ENCODE measurements around the gene ZNF549. TPM values are rescaled to one million over a fixed set of nuclear protein-coding genes. Genes with fewer than 3 reads are reported as not detected.

The ZNF549 gene
- total RNA-seq, 1 donor from 2014 or later, result 10.6 TPM

GRCh38 chr19:57546513-57546912, 19.4 kb downstream of the ZNF549 start:
- DNase-seq (ENCODE audit: low spot score), result no peak
- Mint-ChIP-seq H3K27ac (ENCODE audit: unreplicated experiment) (no peak overlapping the region), H3K27me3 (ENCODE audit: unreplicated experiment) (peaks cover 2% of the 10 kb centered on the region), H3K9me3 (ENCODE audit: unreplicated experiment) (peaks cover 12% of the 10 kb centered on the region), H3K4me1 (ENCODE audit: unreplicated experiment) (no peaks in the 10 kb centered on the region), H3K4me3 (ENCODE audit: unreplicated experiment) (peak overlapping the region; percentile 33), H3K36me3 (ENCODE audit: low read depth, unreplicated experiment) (peaks cover 92% of the 10 kb centered on the region)
- TF ChIP-seq CTCF (IDR thresholded peaks at IDR 0.05; ENCODE audit: unreplicated experiment), result no peak

- Mint-ChIP-seq H3K4me3 (ENCODE audit: unreplicated experiment) (peak overlapping the region; percentile 70), H3K27me3 (ENCODE audit: unreplicated experiment) (peaks cover 2% of the 10 kb centered on the region), H3K36me3 (ENCODE audit: low read depth, unreplicated experiment) (peaks cover 82% of the 10 kb centered on the region), H3K9me3 (ENCODE audit: unreplicated experiment) (peaks cover 8% of the 10 kb centered on the region), H3K4me1 (ENCODE audit: unreplicated experiment) (no peaks in the 10 kb centered on the region), H3K27ac (ENCODE audit: unreplicated experiment) (no peak overlapping the region)
- no peak for DNase-seq (ENCODE audit: low spot score)
- TF ChIP-seq CTCF (IDR thresholded peaks at IDR 0.05; ENCODE audit: unreplicated experiment), result no peak
These were observed 25.3 kb downstream of the ZNF549 start for GRCh38 chr19:57552432-57552831.

- Mint-ChIP-seq H3K27ac (ENCODE audit: unreplicated experiment) (peak overlapping the region; percentile 70), H3K4me1 (ENCODE audit: unreplicated experiment) (peaks cover 16% of the 10 kb centered on the region), H3K9me3 (ENCODE audit: unreplicated experiment) (peaks cover 17% of the 10 kb centered on the region), H3K27me3 (ENCODE audit: unreplicated experiment) (peaks cover 19% of the 10 kb centered on the region), H3K36me3 (ENCODE audit: low read depth, unreplicated experiment) (peaks cover 67% of the 10 kb centered on the region), H3K4me3 (ENCODE audit: unreplicated experiment) (peak overlapping the region; percentile 100)
- DNase-seq (ENCODE audit: low spot score), result no peak
- no peak for TF ChIP-seq CTCF (IDR thresholded peaks at IDR 0.05; ENCODE audit: unreplicated experiment)
These were observed 30.5 kb downstream of the ZNF549 start for GRCh38 chr19:57557659-57558058.

GRCh38 chr19:57558525-57558924, 31.4 kb downstream of the ZNF549 start:
- Mint-ChIP-seq H3K4me3 (ENCODE audit: unreplicated experiment) (peak overlapping the region; percentile 100), H3K36me3 (ENCODE audit: low read depth, unreplicated experiment) (peaks cover 63% of the 10 kb centered on the region), H3K27me3 (ENCODE audit: unreplicated experiment) (peaks cover 19% of the 10 kb centered on the region), H3K27ac (ENCODE audit: unreplicated experiment) (peak overlapping the region; percentile 70), H3K9me3 (ENCODE audit: unreplicated experiment) (peaks cover 24% of the 10 kb centered on the region), H3K4me1 (ENCODE audit: unreplicated experiment) (peaks cover 16% of the 10 kb centered on the region)
- no peak for TF ChIP-seq CTCF (IDR thresholded peaks at IDR 0.05; ENCODE audit: unreplicated experiment)
- no peak for DNase-seq (ENCODE audit: low spot score)

- H3K27me3 Mint-ChIP-seq (ENCODE audit: unreplicated experiment), result peaks cover 19% of the 10 kb centered on the region
- H3K27ac Mint-ChIP-seq (ENCODE audit: unreplicated experiment), result peak overlapping the region; percentile 84
- TF ChIP-seq CTCF (IDR thresholded peaks at IDR 0.05; ENCODE audit: unreplicated experiment), result no peak
- peaks cover 63% of the 10 kb centered on the region for H3K36me3 Mint-ChIP-seq (ENCODE audit: low read depth, unreplicated experiment)
- peaks cover 27% of the 10 kb centered on the region for H3K9me3 Mint-ChIP-seq (ENCODE audit: unreplicated experiment)
- peak; percentile 16 for DNase-seq (ENCODE audit: low spot score)
- H3K4me3 Mint-ChIP-seq (ENCODE audit: unreplicated experiment), result peak overlapping the region; percentile 100
- H3K4me1 Mint-ChIP-seq (ENCODE audit: unreplicated experiment), result peaks cover 16% of the 10 kb centered on the region
These were observed 31.9 kb downstream of the ZNF549 start for GRCh38 chr19:57559008-57559403.
